HepG2 (cell line): ENCODE measurements around the gene GLUL. TPM values are rescaled to one million over a fixed set of nuclear protein-coding genes. Genes with fewer than 3 reads are reported as not detected.

Experiments used
- ATAC-seq: fragments of 200-7000 bp; cut with Tn5 transposase; 3 replicates; pipeline ENCODE4 v1.9.1; 2020; ENCODE audit warnings: mild to moderate bottlenecking, moderate library complexity
- BruUV-seq: library from RNA; stranded (reverse); fragments of 400-500 nt; replicated peaks from 2 replicates; lab custom pipeline; 2021; lab: Mats Ljungman, UMichigan
- CTCF ChIA-PET: fragments of 300-600 bp; formaldehyde crosslinking; extraction: SDS; loops from one replicate; lab custom pipeline; 2021; ENCODE audit warnings: low total read pairs, inconsistent platforms, low intra/inter-chr PET ratio; lab: Yijun Ruan, JAX
- POLR2A ChIA-PET: fragments of 350-600 bp; sonication (Branson Sonifier 250); formaldehyde crosslinking; loops from one replicate; lab custom pipeline; 2020; ENCODE audit warnings: antibody characterized with exemption, inconsistent platforms; lab: Yijun Ruan, JAX
- DNase-seq: peaks from one replicate; pipeline ENCODE4 v3.0.0-alpha.2; 2015; ENCODE audit warnings: low spot score
- FAIRE-seq: peaks from 3 replicates; lab custom pipeline; 2011; peaks lifted over from hg19 to GRCh38; lab: Jason Lieb, UNC
- H2AFZ ChIP-seq: one replicate; pipeline ENCODE4 v1.6.1; 2011; ENCODE audit warnings: low read length, inconsistent platforms
- H3K27ac ChIP-seq: fragments of 300-600 bp; 3 replicates; pipeline ENCODE4 v1.8.0; 2011; ENCODE audit warnings: mixed run types, mild to moderate bottlenecking, mixed read lengths, low read length, inconsistent platforms; ENCODE audit not compliant: insufficient read depth; ENCODE audit errors: extremely low read length
- H3K27me3 ChIP-seq, 2 experiments: fragments of 200-600 bp in 1 of 2; 2 replicates in 1 of 2; 3 replicates in 1 of 2; pipeline versions ENCODE4 v1.6.0 to v1.8.0; 2011; ENCODE audit warnings: low read length in 2 of 2, mild to moderate bottlenecking in 2 of 2, moderate library complexity in 2 of 2, inconsistent platforms in 1 of 2; ENCODE audit not compliant: insufficient read depth in 2 of 2, control insufficient read depth in 1 of 2
- H3K36me3 ChIP-seq, 2 experiments: fragments of 200-600 bp in 1 of 2; replicated peaks in 1 of 2; 2 replicates in 1 of 2; 3 replicates in 1 of 2; pipeline versions ENCODE4 v1.5.1 to v1.8.0; 2011; ENCODE audit warnings: low read length in 2 of 2, inconsistent platforms in 1 of 2; ENCODE audit not compliant: insufficient read depth in 2 of 2, control insufficient read depth in 1 of 2
- H3K4me1 ChIP-seq: 2 replicates; pipeline ENCODE4 v1.5.1; 2012; ENCODE audit warnings: low read length, inconsistent platforms; ENCODE audit not compliant: insufficient read depth
- H3K4me2 ChIP-seq: 2 replicates; pipeline ENCODE4 v1.6.0; 2011; ENCODE audit warnings: low read depth, low read length, inconsistent platforms
- H3K4me3 ChIP-seq, 3 experiments: fragments of 200-600 bp in 1 of 3; sonication (generic), shearing (Covaris generic) in 1 of 3; replicated peaks in 1 of 3; 2 replicates each; pipeline ENCODE4 v1.5.1; 2011 to 2016; ENCODE audit warnings: low read length in 3 of 3, inconsistent platforms in 2 of 3, low read depth in 2 of 3, mild to moderate bottlenecking in 2 of 3, control low read depth in 1 of 3, mixed read lengths in 1 of 3; ENCODE audit not compliant: insufficient read depth in 1 of 3
- H3K79me2 ChIP-seq: one replicate; pipeline ENCODE4 v1.6.1; 2011; ENCODE audit warnings: low read length, inconsistent platforms; ENCODE audit not compliant: insufficient read depth
- H3K9ac ChIP-seq: 2 replicates; pipeline ENCODE4 v1.6.0; 2011; ENCODE audit warnings: mild to moderate bottlenecking, low read depth, low read length, inconsistent platforms; ENCODE audit not compliant: insufficient read depth
- H3K9me3 ChIP-seq: 2 replicates; pipeline ENCODE4 v1.5.1; 2012; ENCODE audit warnings: mild to moderate bottlenecking, low read length
- H4K20me1 ChIP-seq: 2 replicates; pipeline ENCODE4 v1.6.0; 2011; ENCODE audit warnings: inconsistent platforms, mild to moderate bottlenecking, low read length, moderate library complexity; ENCODE audit not compliant: insufficient read depth
- EZH2 ChIP-seq: conservative IDR thresholded peaks from 2 replicates; pipeline ENCODE4 v1.6.1; 2012; ENCODE audit warnings: mild to moderate bottlenecking, low read depth, low read length, moderate library complexity
- MBNL3 ChIP-seq: fragments of 250-450 bp; sonication (Bioruptor Pico); conservative IDR thresholded peaks from 2 replicates; pipeline ENCODE4 v1.8.0; 2022; ENCODE audit warnings: mild to moderate bottlenecking, inconsistent platforms
- POLR2A ChIP-seq, 2 experiments: IDR thresholded peaks; 2 replicates each; pipeline ENCODE4 v1.6.1; 2011; ENCODE audit warnings: low read depth in 2 of 2, low read length in 2 of 2, mild to moderate bottlenecking in 1 of 2, moderate library complexity in 1 of 2; ENCODE audit not compliant: insufficient read depth in 1 of 2
- PRPF4 ChIP-seq: fragments of 200-400 bp; formaldehyde crosslinking; IDR thresholded peaks from 2 replicates; pipeline ENCODE4 v1.6.1; 2016; ENCODE audit warnings: low read length, low read depth; ENCODE audit not compliant: poor library complexity, severe bottlenecking
- RBFOX2 ChIP-seq: fragments of 200-400 bp; formaldehyde crosslinking; IDR thresholded peaks from 2 replicates; pipeline ENCODE4 v1.6.1; 2017; ENCODE audit warnings: low read depth, mild to moderate bottlenecking, low read length
- RFX3 ChIP-seq: IDR thresholded peaks from 2 replicates; pipeline ENCODE4 v1.6.1; 2016; ENCODE audit warnings: missing biosample characterization, missing genetic modification reagents
- TCF7L2 ChIP-seq: IDR thresholded peaks from 2 replicates; pipeline ENCODE4 v1.6.1; 2011; ENCODE audit warnings: mild to moderate bottlenecking, low read depth, low read length, moderate library complexity
- ZBTB38 ChIP-seq: sonication (generic); formaldehyde crosslinking; IDR thresholded peaks from 2 replicates; pipeline ENCODE4 v1.5.1; 2020; ENCODE audit warnings: mild to moderate bottlenecking, missing genetic modification reagents
- ZNF660 ChIP-seq: sonication (generic); formaldehyde crosslinking; IDR thresholded peaks from 2 replicates; pipeline ENCODE4 v1.5.1; 2020; ENCODE audit warnings: mild to moderate bottlenecking, low read depth, missing genetic modification reagents, borderline replicate concordance
- WGBS: methylation state at CpG from one replicate; pipeline ENCODE4 v1.1.6; 2017; ENCODE audit warnings: low lambda C conversion rate; 5-methylcytosine and 5-hydroxymethylcytosine counted together
- in situ Hi-C: cut with HindIII; loops from 2 replicates; pipeline ENCODE4 v1.10.0; 2017; ENCODE audit warnings: low pct_unique_long_range_greater_than_20kb; ENCODE audit not compliant: extremely low pct_ligation_motif_present
- intact Hi-C: fragments of 100-400 bp; cut with micrococcal nuclease; formaldehyde crosslinking; loops from one replicate; pipeline ENCODE4 v1.10.0; 2022; ENCODE audit not compliant: unreplicated experiment
- polyA plus RNA-seq, 8 experiments: library from polyadenylated mRNA; depleted of rRNA in 3 of 8; stranded (reverse) in 7 of 8; unstranded in 1 of 8; fragments of >200 nt; fragmentation: Illumina TruSeq in 4 of 8; extraction: Trizol in 4 of 8; gene quantifications; 2 replicates each; pipeline versions ENCODE4 v1.2.1 to v1.2.3, GENCODE V29; 2011 to 2016; ENCODE audit warnings: low read depth in 4 of 8, missing spikeins in 1 of 8, mixed read lengths in 1 of 8; ENCODE audit not compliant: insufficient read depth in 1 of 8
- total RNA-seq, 5 experiments: library from RNA; depleted of rRNA; stranded (reverse); fragments of >200 nt; fragmentation: Illumina TruSeq; extraction: Trizol; gene quantifications; 2 replicates each; pipeline ENCODE4 v1.2.3, GENCODE V29; 2016; ENCODE audit warnings: low read depth in 1 of 5
- TF ChIP-seq, protein P1 (sequence below): sonication (generic); formaldehyde crosslinking; IDR thresholded peaks from 2 replicates; pipeline ENCODE4 v1.5.1; 2020; ENCODE audit warnings: mild to moderate bottlenecking, missing genetic modification reagents

GLUL gene
- total and polyA plus RNA-seq, 2 of the 13 experiments (the other 11 are each of a cell fraction or from before 2014, with no cell fraction given), result 423 to 827 TPM

DNA sequence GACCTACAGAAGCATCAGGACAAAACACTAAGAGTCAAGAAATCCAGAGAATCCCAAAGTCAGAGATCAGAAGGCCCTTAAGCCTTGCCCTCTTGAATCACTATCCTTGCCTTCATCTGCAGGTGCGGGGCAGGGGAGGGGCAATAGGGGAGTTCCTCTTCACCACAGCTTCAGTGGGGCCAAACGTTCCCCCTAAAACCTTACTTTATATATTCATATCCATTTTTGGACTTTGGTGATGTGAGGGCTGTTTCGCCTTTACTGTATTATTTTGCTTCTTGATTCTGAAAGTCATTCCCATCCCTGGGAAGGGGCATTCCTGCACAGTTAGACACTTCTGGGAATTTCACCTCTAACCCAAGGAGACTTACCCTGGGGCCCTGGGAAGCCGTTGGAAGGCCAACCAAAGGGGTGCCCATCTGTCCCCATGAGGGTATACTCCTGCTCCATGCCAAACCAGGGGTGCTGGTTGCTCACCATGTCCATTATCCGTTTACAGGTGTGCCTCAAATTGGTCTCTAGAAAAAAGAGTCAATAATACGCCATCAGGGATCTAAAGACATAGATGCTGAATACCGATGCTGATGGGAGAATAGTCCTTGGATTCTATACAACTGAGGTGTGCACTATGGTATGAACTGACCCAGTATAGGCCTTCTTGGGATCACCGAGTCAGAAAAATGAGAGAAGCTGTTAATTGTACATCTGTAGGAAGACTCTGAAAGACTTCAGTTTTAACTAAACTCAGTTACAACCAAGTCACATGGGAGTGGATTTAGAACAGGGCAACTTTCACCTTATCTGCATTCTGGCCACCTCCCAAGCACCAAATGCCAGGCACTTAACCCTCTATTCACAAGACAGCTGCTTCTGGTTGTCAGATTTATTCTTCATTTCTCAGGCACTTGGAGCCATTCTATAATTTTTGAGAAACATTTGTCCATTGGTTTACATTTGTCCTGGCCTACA is 5.4 kb downstream of the GLUL start (continued):
- TF ChIP-seq, protein P1, sequence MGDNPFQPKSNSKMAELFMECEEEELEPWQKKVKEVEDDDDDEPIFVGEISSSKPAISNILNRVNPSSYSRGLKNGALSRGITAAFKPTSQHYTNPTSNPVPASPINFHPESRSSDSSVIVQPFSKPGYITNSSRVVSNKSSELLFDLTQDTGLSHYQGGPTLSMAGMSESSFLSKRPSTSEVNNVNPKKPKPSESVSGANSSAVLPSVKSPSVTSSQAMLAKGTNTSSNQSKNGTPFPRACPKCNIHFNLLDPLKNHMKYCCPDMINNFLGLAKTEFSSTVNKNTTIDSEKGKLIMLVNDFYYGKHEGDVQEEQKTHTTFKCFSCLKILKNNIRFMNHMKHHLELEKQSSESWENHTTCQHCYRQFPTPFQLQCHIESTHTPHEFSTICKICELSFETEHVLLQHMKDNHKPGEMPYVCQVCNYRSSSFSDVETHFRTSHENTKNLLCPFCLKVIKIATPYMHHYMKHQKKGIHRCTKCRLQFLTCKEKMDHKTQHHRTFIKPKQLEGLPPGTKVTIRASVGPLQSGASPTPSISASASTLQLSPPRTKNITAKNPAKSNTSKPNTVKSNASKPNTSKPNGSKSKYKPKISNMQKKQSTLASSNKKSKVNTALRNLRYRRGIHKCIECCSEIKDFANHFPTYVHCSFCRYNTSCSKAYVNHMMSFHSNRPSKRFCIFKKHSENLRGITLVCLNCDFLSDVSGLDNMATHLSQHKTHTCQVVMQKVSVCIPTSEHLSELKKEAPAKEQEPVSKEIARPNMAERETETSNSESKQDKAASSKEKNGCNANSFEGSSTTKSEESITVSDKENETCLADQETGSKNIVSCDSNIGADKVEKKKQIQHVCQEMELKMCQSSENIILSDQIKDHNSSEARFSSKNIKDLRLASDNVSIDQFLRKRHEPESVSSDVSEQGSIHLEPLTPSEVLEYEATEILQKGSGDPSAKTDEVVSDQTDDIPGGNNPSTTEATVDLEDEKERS (CRISPR knock-in tag), result no peak
- TF ChIP-seq RBFOX2 (peak; percentile 53), EZH2 (no peak), POLR2A (IDR thresholded peaks at IDR 0.05; ENCODE audit: insufficient read depth in 1 of 2, low read depth in 2 of 2, low read length in 2 of 2) (0 out of 4 replicates have a peak, but pooled peaks of 1 of the 2 experiments have one; percentile 7)

DNA sequence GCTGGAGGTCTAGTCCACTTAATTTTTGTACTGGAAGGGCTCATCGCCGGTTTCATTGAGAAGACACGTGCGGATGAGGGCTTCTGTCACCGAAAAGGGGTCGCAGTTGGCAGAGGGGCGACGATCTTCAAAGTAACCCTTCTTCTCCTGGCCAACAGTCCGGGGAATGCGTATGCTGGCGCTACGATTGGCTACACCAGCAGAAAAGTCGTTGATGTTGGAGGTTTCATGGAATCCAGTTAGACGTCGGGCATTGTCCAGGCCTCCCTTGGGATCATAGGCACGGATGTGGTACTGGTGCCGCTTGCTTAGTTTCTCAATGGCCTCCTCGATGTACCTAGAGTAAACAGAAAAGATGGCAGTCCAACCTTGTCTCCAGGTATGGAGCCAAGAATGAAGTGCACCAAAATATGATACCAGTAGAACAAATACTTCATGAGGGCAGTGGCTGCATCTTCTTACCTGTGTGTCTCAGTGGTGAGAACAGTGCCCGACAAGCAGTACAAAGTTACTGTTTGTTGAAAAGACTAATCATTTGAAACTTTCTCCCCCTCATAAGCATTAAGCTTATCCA is 7.1 kb downstream of the GLUL start:
- in situ Hi-C loops (no loop called here), intact Hi-C loops (no loop called here)
- H3K4me2 ChIP-seq, result no peak overlapping the region
- H3K79me2 ChIP-seq, result peaks cover 28% of the 10 kb centered on the region
- H3K4me1 ChIP-seq, result peaks cover 69% of the 10 kb centered on the region
- WGBS, result 96% methylated on average over 18 of the region's 19 CpGs
- DNase-seq (no peak), ATAC-seq (no peak), FAIRE-seq (no peak)
- no peak overlapping the region for H2AFZ ChIP-seq
- ChIA-PET POLR2A (interaction anchor here (1.1 kb wide), 1 partner anchor 22 kb away, joined by 4 read pairs; no protein-coding TSS in a partner anchor), CTCF (no interaction called here)
- H3K27me3 ChIP-seq, result no peaks in the 10 kb centered on the region; a peak in 1 of 5 replicates
- BruUV-seq, result no TSS peak
- no peak overlapping the region for H3K9ac ChIP-seq
- TF ChIP-seq RBFOX2, result 0 out of 2 replicates have a peak, but pooled peaks have one; percentile 19
- TF ChIP-seq MBNL3 (CRISPR knock-in tag), result no peak
- peak; percentile 75 for TF ChIP-seq PRPF4
- peak; percentile 62; the same call in 1 of the 2 replicates for TF ChIP-seq ZBTB38 (CRISPR knock-in tag)
- TF ChIP-seq RFX3 (CRISPR knock-in tag), result no peak
- no peak for TF ChIP-seq ZNF660
- no peak for TF ChIP-seq TCF7L2
- H4K20me1 ChIP-seq, result peaks cover 66% of the 10 kb centered on the region
- H3K9me3 ChIP-seq, result no peaks in the 10 kb centered on the region
- H3K4me3 ChIP-seq, result no peak overlapping the region
- no peak overlapping the region for H3K27ac ChIP-seq
- peaks cover 29 to 62% of the 10 kb centered on the region in 2 experiments for H3K36me3 ChIP-seq
